Measurements from ENCODE around the gene PTX3. TPM values are rescaled to one million over a fixed set of nuclear protein-coding genes. Genes with fewer than 3 reads are reported as not detected.

Gene PTX3
- under 1 TPM in 1 of 2 donors, not detected in 1; 0.19 TPM for total RNA-seq

DNA sequence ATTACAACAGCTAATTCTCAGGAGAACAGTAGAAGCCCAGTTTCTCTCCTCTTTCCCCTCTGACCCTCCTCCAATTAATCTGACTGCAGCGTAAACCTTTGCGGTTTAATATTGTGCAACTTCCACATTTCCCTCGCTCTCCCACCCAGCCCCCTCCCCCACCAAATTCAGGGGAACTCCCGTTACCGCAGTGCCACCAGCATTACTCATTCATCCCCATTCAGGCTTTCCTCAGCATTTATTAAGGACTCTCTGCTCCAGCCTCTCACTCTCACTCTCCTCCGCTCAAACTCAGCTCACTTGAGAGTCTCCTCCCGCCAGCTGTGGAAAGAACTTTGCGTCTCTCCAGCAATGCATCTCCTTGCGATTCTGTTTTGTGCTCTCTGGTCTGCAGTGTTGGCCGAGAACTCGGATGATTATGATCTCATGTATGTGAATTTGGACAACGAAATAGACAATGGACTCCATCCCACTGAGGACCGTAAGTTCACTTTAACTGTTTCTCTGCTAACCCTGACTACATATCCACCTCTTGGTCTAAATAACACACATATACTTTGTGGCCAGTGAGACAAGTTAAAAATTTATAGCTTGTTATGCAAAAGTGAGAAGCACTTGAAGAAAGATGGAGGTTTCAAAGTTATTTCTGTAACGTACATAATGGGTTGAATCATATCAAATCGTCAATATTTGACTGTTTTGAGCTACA is at the start of gene PTX3:
TSS of gene PTX3 (plus strand) at position 268 of the 709 bp plus-strand sequence. CDS start at position 352, 84 bp downstream.
- Mint-ChIP-seq H3K9me3 (no peaks in the 10 kb centered on the region), H3K36me3 (ENCODE audit: low read depth) (no peaks in the 10 kb centered on the region), H3K27ac (no peak within 1 kb of the TSS), H3K4me1 (no peaks in the 10 kb centered on the region), H3K27me3 (peaks cover 36% of the 10 kb centered on the region), H3K4me3 (peak within 1 kb of the TSS; percentile 9)
- ATAC-seq (replicated peaks): no peak

DNA sequence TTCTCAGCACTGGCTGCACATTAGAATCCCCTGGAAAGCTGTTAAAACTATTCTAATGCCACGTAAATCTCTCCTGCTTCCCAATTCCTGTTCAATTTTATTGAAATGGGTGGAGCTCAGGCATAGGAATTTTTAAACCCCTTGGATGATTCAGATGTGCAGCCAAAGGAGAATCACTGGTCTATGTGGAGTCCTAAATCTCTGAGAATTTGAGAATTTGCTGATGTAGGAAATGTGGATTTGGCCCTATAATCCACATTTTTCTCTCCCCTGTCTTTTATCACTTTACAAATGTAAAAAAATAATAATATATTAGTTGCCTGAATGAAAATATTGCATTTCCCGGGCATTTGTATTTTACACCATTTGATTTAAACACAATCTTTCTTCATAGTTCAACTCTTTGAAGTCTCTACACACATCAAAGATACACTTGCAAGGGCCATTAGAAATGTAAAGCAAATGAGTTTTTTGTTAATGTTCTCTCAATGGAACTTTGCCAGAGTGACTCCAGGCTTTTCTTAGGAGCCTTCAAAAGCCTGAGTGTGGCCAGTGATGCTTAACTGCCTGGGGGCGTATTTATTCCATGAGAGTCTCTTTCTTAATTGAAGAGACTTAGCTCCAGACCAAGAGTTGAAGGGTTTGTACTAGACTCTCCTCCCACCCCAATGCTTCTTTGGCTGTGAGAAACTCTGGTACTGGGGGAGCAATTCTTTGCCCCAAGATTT is 48.8 kb upstream of the PTX3 start:
- ATAC-seq (replicated peaks): no peak
- Mint-ChIP-seq H3K9me3 (peaks cover 5% of the 10 kb centered on the region), H3K36me3 (ENCODE audit: low read depth) (no peaks in the 10 kb centered on the region), H3K4me1 (no peaks in the 10 kb centered on the region), H3K27ac (no peak overlapping the region), H3K4me3 (no peak overlapping the region), H3K27me3 (no peaks in the 10 kb centered on the region)

DNA sequence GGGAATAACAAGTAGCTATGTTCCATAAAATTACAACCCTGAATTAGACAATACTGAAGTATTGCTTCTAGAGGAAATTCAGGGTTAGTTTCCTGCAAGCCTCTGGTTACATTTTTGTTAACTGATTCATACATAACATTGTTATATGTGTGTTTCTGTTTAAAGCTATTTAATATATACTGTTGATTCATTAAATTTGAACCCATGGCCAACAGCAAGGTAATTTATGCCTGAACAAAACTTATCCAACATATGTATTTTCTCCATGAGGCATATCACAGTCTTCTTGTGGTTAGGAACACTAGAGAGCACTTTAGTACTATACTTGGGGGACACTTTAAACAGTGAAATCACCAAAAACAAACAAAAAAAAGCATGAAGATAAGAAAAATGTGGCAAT is 47.7 kb upstream of the PTX3 start:
- H3K27me3 Mint-ChIP-seq: no peaks in the 10 kb centered on the region
- peaks cover 5% of the 10 kb centered on the region for H3K9me3 Mint-ChIP-seq
- no peak overlapping the region for H3K27ac Mint-ChIP-seq
- no peak overlapping the region for H3K4me3 Mint-ChIP-seq
- H3K4me1 Mint-ChIP-seq: no peaks in the 10 kb centered on the region
- no peaks in the 10 kb centered on the region for H3K36me3 Mint-ChIP-seq (ENCODE audit: low read depth)
- no peak for ATAC-seq (replicated peaks)

DNA sequence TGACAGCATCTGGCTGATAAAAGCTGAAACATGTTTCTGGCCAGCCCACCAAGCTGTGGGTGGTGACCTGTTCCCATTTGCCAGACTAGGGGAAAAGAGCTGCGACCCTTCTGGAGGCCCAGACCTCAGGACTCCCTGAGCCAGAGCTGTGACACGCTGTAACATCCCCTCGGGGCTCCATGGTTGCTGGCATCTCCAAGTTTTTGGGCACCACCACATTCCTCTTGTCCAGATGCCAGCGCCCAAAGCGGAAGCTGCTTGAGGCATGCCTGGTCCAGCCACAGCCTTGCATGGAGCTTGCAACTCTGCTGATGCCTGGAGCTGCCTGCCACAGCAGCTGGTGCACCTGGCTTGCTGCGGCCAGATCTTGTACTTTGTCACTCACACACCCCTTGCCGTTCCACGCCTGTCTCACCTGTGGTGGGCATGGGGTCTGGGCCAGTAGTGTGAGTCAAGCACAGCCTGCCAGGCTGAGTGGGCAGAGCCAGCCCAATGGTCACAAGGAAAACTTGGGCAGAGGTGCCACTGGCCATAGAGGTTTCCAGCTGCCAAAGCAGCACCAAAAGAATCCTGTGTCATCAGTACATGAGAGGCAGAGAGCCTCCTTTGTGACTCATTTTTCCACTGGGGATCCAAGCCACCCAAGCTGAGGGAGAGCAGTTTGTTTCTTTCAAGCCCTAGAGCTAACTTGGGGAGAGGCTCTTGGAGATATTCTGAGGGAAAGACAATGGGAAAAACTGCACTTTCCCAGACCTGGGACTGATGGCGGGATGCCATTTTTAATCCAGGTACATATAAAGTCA is 45.7 kb upstream of the PTX3 start:
- no peaks in the 10 kb centered on the region for H3K36me3 Mint-ChIP-seq (ENCODE audit: low read depth)
- no peaks in the 10 kb centered on the region for H3K27me3 Mint-ChIP-seq
- ATAC-seq (replicated peaks): no peak
- H3K27ac Mint-ChIP-seq: no peak overlapping the region
- H3K4me1 Mint-ChIP-seq: no peaks in the 10 kb centered on the region
- H3K4me3 Mint-ChIP-seq: no peak overlapping the region
- peaks cover 5% of the 10 kb centered on the region for H3K9me3 Mint-ChIP-seq

DNA sequence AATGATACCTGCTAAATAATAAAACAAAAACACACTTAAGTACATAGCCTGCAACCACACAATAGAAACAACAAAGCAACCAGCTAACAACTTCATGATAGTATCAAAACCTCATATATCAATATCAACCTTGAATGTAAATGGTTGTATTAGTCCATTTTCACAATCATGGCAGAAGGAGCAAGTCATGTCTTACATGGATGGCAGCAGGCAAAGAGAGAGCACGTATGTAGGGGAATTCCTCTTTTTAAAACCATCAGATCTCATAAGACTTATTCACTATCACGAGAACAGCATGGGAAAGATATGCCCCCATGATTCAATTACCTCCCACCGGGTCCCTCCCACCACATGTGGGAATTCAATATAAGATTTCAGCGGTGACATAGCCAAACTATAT is 44.5 kb upstream of the PTX3 start:
- ATAC-seq (replicated peaks): no peak
- Mint-ChIP-seq H3K9me3 (peaks cover 5% of the 10 kb centered on the region), H3K27ac (no peak overlapping the region), H3K36me3 (ENCODE audit: low read depth) (no peaks in the 10 kb centered on the region), H3K4me1 (no peaks in the 10 kb centered on the region), H3K4me3 (no peak overlapping the region), H3K27me3 (no peaks in the 10 kb centered on the region)

DNA sequence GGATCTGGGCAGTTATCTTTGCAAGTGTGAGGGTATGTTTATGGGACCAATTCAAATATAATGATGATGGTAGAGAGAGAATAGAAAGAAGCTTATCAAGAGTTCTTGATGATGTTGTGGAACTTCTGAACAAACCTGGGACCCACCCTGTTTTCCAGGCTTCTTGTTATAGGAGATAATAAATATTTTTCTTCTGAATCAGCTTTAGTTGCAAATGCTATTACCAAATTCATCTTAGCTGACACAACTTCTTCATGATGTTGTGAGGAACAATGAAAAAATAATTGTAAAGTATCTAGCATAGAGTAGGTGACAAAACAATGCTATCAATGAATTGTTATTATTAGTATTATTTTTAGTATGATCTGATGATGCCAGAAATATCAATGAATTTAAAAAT is 43.5 kb upstream of the PTX3 start:
- Mint-ChIP-seq H3K4me1 (no peaks in the 10 kb centered on the region), H3K27me3 (peaks cover 4% of the 10 kb centered on the region), H3K36me3 (ENCODE audit: low read depth) (no peaks in the 10 kb centered on the region), H3K27ac (no peak overlapping the region), H3K4me3 (no peak overlapping the region), H3K9me3 (peaks cover 5% of the 10 kb centered on the region)
- no peak for ATAC-seq (replicated peaks)

GRCh38 chr3:157394411-157394810 is 42.2 kb upstream of the PTX3 start:
- H3K4me1 Mint-ChIP-seq: no peaks in the 10 kb centered on the region
- H3K9me3 Mint-ChIP-seq: peaks cover 5% of the 10 kb centered on the region
- H3K27me3 Mint-ChIP-seq: peaks cover 4% of the 10 kb centered on the region
- H3K36me3 Mint-ChIP-seq (ENCODE audit: low read depth): no peaks in the 10 kb centered on the region
- no peak overlapping the region for H3K4me3 Mint-ChIP-seq
- no peak overlapping the region for H3K27ac Mint-ChIP-seq
- no peak for ATAC-seq (replicated peaks)

DNA sequence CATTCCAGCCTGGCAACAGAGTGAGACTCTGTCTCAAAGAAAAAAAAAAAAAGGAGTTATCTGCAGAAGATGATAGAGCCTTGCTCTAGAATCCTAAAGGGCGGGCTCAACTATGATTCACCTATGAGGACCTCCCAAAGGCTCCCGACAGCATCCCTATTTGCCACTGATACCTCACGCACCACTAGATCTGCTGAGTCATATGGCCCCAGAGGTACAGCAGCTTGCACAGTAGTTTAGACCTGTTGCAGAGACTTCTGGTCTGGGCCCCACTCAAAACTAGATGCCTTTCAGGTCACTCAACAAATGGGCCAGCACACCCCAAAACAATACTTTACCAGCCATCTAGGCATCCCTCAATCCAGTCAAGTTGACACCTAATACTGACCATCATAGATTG is 38.1 kb upstream of the PTX3 start:
- Mint-ChIP-seq H3K36me3 (ENCODE audit: low read depth) (no peaks in the 10 kb centered on the region), H3K9me3 (no peaks in the 10 kb centered on the region)
- ATAC-seq (replicated peaks): no peak

DNA sequence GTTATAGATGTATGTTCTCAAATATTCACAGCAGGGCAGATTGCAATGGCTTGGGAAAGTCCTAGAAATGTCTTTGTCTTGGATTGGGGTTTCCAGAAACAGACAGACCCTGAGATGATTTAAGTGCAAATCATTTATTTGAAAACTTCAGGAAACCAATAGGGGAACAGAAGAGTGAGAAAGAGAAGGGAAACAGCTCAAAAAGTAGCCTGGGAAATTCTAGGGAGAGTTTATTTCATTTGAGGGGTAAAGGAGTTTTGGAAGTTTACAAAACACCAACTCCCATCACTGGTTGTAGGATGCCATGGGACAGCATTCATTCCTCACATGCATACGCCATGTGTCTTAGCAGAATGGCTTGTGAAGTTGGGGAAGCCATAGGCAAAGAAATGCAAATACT is 32.3 kb upstream of the PTX3 start:
- Mint-ChIP-seq H3K9me3 (no peaks in the 10 kb centered on the region), H3K4me3 (no peak overlapping the region), H3K27ac (no peak overlapping the region), H3K4me1 (no peaks in the 10 kb centered on the region), H3K36me3 (ENCODE audit: low read depth) (no peaks in the 10 kb centered on the region), H3K27me3 (peaks cover 5% of the 10 kb centered on the region)
- no peak for ATAC-seq (replicated peaks)

More for the DNA sequence above, 38.1 kb upstream of the PTX3 start:
- peaks cover 9% of the 10 kb centered on the region for H3K27me3 Mint-ChIP-seq
- no peak overlapping the region for H3K27ac Mint-ChIP-seq
- H3K4me3 Mint-ChIP-seq: no peak overlapping the region
- H3K4me1 Mint-ChIP-seq: no peaks in the 10 kb centered on the region

GRCh38 chr3:157405457-157405856 is 31.2 kb upstream of the PTX3 start:
- no peaks in the 10 kb centered on the region for H3K9me3 Mint-ChIP-seq
- H3K36me3 Mint-ChIP-seq (ENCODE audit: low read depth): no peaks in the 10 kb centered on the region
- ATAC-seq (replicated peaks): no peak
- H3K4me1 Mint-ChIP-seq: no peaks in the 10 kb centered on the region
- H3K4me3 Mint-ChIP-seq: no peak overlapping the region
- peaks cover 5% of the 10 kb centered on the region for H3K27me3 Mint-ChIP-seq
- no peak overlapping the region for H3K27ac Mint-ChIP-seq

- Mint-ChIP-seq H3K27ac (no peak overlapping the region), H3K4me3 (no peak overlapping the region), H3K27me3 (peaks cover 5% of the 10 kb centered on the region), H3K36me3 (ENCODE audit: low read depth) (no peaks in the 10 kb centered on the region), H3K4me1 (no peaks in the 10 kb centered on the region), H3K9me3 (no peaks in the 10 kb centered on the region)
- ATAC-seq (replicated peaks): no peak
Observed at GRCh38 chr3:157406394-157406793, 30.3 kb upstream of the PTX3 start.

- Mint-ChIP-seq H3K36me3 (ENCODE audit: low read depth) (no peaks in the 10 kb centered on the region), H3K4me3 (no peak overlapping the region), H3K9me3 (no peaks in the 10 kb centered on the region), H3K27me3 (no peaks in the 10 kb centered on the region), H3K27ac (no peak overlapping the region), H3K4me1 (no peaks in the 10 kb centered on the region)
- no peak for ATAC-seq (replicated peaks)
Observed at GRCh38 chr3:157407769-157408168, 28.9 kb upstream of the PTX3 start.

GRCh38 chr3:157408499-157409149 is 28.0 kb upstream of the PTX3 start:
- Mint-ChIP-seq H3K4me3 (no peak overlapping the region), H3K27ac (no peak overlapping the region), H3K9me3 (no peaks in the 10 kb centered on the region), H3K36me3 (ENCODE audit: low read depth) (no peaks in the 10 kb centered on the region), H3K27me3 (no peaks in the 10 kb centered on the region), H3K4me1 (no peaks in the 10 kb centered on the region)
- ATAC-seq (replicated peaks): no peak

DNA sequence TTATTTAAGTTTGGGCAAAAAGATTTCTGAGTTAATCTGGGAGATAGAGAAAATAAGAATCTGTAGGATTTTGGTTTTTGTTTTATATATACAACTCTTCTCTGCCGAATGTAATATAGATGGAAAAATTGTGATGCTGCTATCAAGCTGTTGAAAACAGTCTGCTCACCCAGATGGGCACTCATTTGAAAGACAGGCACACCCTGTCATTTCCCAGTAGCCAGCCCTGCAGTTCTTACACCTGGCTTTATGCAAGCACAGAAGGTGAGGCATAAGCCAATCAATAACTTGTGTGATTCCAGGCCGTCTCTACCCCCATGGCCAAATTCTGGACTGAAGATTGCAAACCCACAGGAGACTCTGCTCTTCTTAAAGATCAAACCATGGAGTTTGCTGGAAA is 27.1 kb upstream of the PTX3 start:
- Mint-ChIP-seq H3K27ac (no peak overlapping the region), H3K36me3 (ENCODE audit: low read depth) (no peaks in the 10 kb centered on the region), H3K27me3 (no peaks in the 10 kb centered on the region), H3K4me1 (no peaks in the 10 kb centered on the region), H3K9me3 (no peaks in the 10 kb centered on the region), H3K4me3 (no peak overlapping the region)
- ATAC-seq (replicated peaks): no peak
